ENCODE measurements around the gene ERBB2. TPM values are rescaled to one million over a fixed set of nuclear protein-coding genes. Genes with fewer than 3 reads are reported as not detected.

The ERBB2 gene
- total and polyA plus RNA-seq, 2 experiments from 2014 or later = 46.2 to 196 TPM

DNA sequence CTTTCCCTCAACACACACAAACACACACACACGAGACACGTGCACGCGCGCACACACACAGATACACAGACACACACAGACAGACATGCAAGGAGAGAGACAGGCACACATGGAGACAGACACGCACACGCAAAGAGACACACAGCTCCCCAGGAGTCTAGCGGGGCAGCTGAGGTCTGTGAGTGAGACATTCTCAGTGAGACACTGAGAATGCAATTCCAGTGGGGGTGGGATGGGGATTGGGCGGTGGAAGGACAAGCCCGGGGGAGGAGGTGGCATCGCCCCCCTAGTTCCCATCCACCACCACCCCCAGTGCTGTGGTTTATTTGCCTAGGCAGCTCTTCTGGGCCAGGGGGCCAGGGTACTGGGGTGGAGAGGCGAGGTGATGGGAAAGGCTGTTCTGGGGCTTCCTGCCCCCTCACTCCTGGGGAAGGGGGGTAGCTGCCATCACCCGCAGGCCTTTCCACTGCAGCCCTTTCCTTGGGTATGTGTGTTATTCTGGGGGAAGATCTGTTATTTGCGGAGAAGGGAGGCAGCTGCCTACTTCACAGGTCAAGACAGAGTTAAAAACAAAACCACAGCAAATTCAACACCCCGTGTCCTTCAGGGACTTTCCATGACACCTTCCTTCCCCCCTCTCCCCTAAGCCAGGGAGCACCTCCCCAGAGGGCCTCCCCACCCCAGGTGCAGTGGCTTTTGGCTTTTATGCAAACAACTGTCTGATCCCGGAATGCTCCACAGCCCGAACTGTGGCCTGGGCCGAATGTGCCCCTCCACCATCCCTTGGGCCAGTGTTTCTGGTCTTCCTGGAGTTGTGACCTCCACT lies 55.9 kb downstream of the ERBB2 start:
- H3K36me3 Mint-ChIP-seq (ENCODE audit: low read depth) = no peaks in the 10 kb centered on the region
- H3K27me3 Mint-ChIP-seq (ENCODE audit: insufficient read depth, low read depth, poor library complexity) = peaks cover 37% of the 10 kb centered on the region
- Histone ChIP-seq H3K4me2 (peak overlapping the region; percentile 89; the same call in 1 of the 2 replicates), H3K4me1 (ENCODE audit: insufficient read depth) (peaks cover 20% of the 10 kb centered on the region; the same call in 1 of the 2 replicates), H4K20me1 (replicated peaks; ENCODE audit: insufficient read depth) (no peaks in the 10 kb centered on the region), H3K79me2 (replicated peaks; ENCODE audit: insufficient read depth) (no peaks in the 10 kb centered on the region), H3K27me3 (ENCODE audit: insufficient read depth) (peaks cover 18% of the 10 kb centered on the region), H3K9me2 (ENCODE audit: insufficient read depth) (no peaks in the 10 kb centered on the region), H3F3A (replicated peaks; ENCODE audit: low read depth) (peaks cover 14% of the 10 kb centered on the region), H3K4me3 (peak overlapping the region; percentile 86; the same call in 1 of the 2 replicates), H3K27ac (ENCODE audit: low read depth) (no peak overlapping the region), H3K36me3 (ENCODE audit: insufficient read depth) (no peaks in the 10 kb centered on the region), H2AFZ (peak overlapping the region; percentile 98)
- no peak for DNase-seq (ENCODE audit: low spot score)
- no peak for ATAC-seq
- no peak for TF ChIP-seq POLR2AphosphoS5 (IDR thresholded peaks at IDR 0.05; ENCODE audit: low read depth)
- no peak for TF ChIP-seq EZH2 (IDR thresholded peaks at IDR 0.05; ENCODE audit: low read depth, unreplicated experiment)
- no peak for TF ChIP-seq EZH2phosphoT487 (IDR thresholded peaks at IDR 0.05; ENCODE audit: unreplicated experiment)
- TF ChIP-seq ZNF114 (CRISPR knock-in tag; IDR thresholded peaks at IDR 0.05) = no peak
- TF ChIP-seq, protein P1, sequence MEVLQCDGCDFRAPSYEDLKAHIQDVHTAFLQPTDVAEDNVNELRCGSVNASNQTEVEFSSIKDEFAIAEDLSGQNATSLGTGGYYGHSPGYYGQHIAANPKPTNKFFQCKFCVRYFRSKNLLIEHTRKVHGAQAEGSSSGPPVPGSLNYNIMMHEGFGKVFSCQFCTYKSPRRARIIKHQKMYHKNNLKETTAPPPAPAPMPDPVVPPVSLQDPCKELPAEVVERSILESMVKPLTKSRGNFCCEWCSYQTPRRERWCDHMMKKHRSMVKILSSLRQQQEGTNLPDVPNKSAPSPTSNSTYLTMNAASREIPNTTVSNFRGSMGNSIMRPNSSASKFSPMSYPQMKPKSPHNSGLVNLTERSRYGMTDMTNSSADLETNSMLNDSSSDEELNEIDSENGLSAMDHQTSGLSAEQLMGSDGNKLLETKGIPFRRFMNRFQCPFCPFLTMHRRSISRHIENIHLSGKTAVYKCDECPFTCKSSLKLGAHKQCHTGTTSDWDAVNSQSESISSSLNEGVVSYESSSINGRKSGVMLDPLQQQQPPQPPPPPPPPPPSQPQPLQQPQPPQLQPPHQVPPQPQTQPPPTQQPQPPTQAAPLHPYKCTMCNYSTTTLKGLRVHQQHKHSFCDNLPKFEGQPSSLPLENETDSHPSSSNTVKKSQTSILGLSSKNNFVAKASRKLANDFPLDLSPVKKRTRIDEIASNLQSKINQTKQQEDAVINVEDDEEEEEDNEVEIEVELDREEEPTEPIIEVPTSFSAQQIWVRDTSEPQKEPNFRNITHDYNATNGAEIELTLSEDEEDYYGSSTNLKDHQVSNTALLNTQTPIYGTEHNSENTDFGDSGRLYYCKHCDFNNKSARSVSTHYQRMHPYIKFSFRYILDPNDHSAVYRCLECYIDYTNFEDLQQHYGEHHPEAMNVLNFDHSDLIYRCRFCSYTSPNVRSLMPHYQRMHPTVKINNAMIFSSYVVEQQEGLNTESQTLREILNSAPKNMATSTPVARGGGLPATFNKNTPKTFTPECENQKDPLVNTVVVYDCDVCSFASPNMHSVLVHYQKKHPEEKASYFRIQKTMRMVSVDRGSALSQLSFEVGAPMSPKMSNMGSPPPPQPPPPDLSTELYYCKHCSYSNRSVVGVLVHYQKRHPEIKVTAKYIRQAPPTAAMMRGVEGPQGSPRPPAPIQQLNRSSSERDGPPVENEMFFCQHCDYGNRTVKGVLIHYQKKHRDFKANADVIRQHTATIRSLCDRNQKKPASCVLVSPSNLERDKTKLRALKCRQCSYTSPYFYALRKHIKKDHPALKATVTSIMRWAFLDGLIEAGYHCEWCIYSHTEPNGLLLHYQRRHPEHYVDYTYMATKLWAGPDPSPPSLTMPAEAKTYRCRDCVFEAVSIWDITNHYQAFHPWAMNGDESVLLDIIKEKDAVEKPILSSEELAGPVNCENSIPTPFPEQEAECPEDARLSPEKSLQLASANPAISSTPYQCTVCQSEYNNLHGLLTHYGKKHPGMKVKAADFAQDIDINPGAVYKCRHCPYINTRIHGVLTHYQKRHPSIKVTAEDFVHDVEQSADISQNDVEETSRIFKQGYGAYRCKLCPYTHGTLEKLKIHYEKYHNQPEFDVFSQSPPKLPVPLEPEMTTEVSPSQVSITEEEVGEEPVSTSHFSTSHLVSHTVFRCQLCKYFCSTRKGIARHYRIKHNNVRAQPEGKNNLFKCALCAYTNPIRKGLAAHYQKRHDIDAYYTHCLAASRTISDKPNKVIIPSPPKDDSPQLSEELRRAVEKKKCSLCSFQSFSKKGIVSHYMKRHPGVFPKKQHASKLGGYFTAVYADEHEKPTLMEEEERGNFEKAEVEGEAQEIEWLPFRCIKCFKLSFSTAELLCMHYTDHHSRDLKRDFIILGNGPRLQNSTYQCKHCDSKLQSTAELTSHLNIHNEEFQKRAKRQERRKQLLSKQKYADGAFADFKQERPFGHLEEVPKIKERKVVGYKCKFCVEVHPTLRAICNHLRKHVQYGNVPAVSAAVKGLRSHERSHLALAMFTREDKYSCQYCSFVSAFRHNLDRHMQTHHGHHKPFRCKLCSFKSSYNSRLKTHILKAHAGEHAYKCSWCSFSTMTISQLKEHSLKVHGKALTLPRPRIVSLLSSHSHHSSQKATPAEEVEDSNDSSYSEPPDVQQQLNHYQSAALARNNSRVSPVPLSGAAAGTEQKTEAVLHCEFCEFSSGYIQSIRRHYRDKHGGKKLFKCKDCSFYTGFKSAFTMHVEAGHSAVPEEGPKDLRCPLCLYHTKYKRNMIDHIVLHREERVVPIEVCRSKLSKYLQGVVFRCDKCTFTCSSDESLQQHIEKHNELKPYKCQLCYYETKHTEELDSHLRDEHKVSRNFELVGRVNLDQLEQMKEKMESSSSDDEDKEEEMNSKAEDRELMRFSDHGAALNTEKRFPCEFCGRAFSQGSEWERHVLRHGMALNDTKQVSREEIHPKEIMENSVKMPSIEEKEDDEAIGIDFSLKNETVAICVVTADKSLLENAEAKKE (CRISPR knock-in tag; IDR thresholded peaks at IDR 0.05) = no peak
- TF ChIP-seq, protein P2, sequence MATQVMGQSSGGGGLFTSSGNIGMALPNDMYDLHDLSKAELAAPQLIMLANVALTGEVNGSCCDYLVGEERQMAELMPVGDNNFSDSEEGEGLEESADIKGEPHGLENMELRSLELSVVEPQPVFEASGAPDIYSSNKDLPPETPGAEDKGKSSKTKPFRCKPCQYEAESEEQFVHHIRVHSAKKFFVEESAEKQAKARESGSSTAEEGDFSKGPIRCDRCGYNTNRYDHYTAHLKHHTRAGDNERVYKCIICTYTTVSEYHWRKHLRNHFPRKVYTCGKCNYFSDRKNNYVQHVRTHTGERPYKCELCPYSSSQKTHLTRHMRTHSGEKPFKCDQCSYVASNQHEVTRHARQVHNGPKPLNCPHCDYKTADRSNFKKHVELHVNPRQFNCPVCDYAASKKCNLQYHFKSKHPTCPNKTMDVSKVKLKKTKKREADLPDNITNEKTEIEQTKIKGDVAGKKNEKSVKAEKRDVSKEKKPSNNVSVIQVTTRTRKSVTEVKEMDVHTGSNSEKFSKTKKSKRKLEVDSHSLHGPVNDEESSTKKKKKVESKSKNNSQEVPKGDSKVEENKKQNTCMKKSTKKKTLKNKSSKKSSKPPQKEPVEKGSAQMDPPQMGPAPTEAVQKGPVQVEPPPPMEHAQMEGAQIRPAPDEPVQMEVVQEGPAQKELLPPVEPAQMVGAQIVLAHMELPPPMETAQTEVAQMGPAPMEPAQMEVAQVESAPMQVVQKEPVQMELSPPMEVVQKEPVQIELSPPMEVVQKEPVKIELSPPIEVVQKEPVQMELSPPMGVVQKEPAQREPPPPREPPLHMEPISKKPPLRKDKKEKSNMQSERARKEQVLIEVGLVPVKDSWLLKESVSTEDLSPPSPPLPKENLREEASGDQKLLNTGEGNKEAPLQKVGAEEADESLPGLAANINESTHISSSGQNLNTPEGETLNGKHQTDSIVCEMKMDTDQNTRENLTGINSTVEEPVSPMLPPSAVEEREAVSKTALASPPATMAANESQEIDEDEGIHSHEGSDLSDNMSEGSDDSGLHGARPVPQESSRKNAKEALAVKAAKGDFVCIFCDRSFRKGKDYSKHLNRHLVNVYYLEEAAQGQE (IDR thresholded peaks at IDR 0.05; ENCODE audit: unreplicated experiment) = no peak
- TF ChIP-seq STAT1 (IDR thresholded peaks at IDR 0.05; ENCODE audit: unreplicated experiment) = no peak
- TF ChIP-seq, protein P3, sequence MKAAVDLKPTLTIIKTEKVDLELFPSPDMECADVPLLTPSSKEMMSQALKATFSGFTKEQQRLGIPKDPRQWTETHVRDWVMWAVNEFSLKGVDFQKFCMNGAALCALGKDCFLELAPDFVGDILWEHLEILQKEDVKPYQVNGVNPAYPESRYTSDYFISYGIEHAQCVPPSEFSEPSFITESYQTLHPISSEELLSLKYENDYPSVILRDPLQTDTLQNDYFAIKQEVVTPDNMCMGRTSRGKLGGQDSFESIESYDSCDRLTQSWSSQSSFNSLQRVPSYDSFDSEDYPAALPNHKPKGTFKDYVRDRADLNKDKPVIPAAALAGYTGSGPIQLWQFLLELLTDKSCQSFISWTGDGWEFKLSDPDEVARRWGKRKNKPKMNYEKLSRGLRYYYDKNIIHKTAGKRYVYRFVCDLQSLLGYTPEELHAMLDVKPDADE (IDR thresholded peaks at IDR 0.05) = no peak
- TF ChIP-seq JUNB (IDR thresholded peaks at IDR 0.05; ENCODE audit: unreplicated experiment) = no peak
- TF ChIP-seq CREB1 (CRISPR knock-in tag; IDR thresholded peaks at IDR 0.05; ENCODE audit: low read depth) = no peak
- no peak for TF ChIP-seq ZNF331 (CRISPR knock-in tag; IDR thresholded peaks at IDR 0.05; ENCODE audit: low read depth)
- no peak for TF ChIP-seq NANOG (IDR thresholded peaks at IDR 0.05; ENCODE audit: borderline replicate concordance)
- TF ChIP-seq, protein P4, sequence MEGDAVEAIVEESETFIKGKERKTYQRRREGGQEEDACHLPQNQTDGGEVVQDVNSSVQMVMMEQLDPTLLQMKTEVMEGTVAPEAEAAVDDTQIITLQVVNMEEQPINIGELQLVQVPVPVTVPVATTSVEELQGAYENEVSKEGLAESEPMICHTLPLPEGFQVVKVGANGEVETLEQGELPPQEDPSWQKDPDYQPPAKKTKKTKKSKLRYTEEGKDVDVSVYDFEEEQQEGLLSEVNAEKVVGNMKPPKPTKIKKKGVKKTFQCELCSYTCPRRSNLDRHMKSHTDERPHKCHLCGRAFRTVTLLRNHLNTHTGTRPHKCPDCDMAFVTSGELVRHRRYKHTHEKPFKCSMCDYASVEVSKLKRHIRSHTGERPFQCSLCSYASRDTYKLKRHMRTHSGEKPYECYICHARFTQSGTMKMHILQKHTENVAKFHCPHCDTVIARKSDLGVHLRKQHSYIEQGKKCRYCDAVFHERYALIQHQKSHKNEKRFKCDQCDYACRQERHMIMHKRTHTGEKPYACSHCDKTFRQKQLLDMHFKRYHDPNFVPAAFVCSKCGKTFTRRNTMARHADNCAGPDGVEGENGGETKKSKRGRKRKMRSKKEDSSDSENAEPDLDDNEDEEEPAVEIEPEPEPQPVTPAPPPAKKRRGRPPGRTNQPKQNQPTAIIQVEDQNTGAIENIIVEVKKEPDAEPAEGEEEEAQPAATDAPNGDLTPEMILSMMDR (conservative IDR thresholded peaks at IDR 0.05; ENCODE audit: low read depth in 2 of 2) = no peak
- H3K4me1 Mint-ChIP-seq = peaks cover 45% of the 10 kb centered on the region
- no peaks in the 10 kb centered on the region; the same call in 2 of the 3 replicates for H3K9me3 Mint-ChIP-seq
- peak overlapping the region; percentile 61 for H3K4me3 Mint-ChIP-seq
- H3K27ac Mint-ChIP-seq = no peak overlapping the region

Data from GM23338 (cell line).